ENCODE data around the gene RCE1.

RCE1 gene

DNA sequence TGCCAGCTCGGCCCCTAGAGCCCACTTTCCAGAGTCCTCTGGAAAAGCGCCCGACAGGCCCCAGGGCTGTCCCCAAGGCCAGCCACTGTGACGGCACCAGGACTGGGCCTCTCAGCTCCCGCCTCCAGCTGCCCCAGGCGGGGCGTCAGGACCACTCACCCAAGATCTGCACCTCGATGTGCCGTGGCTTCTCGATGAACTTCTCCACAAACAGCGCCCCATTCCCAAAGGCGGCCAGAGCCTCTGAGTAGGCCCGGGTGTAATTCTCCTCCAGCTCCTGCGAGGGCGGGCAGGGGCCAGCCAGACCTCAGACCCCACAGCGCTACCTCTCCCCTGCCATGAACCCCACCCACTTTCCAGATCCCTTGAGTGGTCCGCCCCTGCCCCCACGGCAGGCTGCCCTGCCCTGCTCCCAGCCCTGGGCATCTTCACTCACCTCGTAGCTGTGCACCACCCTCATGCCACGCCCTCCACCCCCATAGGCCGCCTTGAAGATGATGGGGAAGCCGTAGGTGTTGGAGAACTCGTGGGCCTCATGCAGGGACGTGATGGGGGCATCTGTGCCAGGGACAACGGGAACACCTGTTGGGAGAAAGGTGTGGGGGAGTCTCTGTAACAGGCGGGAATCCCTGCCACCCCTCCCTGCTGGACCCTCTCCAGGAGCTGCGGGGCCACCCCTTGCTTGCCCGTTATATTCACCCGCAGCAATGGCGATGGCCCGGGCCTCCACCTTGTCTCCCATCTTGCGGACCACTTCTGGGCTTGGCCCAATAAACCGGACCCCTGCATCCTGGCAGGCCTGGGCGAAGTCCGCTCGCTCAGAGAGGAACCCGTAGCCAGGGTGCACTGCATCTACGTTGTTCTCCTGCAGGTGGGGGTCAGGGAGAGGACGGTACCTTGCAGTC lies 27.6 kb downstream of the RCE1 start:
- DNase-seq: no peak

DNA sequence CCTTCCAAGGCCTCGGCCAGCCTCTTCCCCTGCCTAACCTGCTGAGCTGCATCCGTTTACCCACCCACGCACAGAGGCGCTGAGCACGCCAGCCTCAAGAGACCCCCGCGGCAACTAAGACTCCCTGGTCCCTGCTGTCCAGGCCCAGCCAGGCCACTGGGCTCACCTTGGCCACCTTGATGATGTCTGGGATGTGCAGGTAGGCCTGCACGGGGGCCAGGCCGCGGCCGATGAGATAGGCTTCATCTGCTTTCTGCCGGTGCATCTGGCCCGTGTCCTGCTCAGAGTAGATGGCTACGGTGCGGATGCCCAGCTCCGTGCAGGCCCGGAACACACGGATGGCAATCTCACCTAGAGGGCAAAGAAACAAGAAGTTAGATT lies 28.3 kb downstream of the RCE1 start:
- no peak for DNase-seq

DNA sequence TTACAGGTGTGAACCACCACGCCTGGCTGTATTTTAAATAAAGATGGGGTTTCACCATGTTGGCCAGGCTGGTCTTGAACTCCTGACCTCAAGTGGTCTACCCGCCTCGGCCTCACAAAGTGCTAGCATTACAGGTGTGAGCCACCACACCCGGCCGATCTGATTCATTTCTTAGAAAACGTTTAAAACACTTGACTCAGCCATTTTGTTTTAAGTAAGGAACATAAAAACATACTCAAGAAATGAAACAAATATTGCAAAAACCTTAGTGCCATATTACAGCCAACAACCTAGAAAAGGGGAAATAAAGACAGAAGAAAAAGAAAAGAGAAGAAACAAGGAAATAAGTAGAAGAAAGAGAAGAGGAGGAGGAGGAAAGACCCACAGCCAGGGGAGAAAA lies 31.0 kb downstream of the RCE1 start:
- DNase-seq: no peak

DNA sequence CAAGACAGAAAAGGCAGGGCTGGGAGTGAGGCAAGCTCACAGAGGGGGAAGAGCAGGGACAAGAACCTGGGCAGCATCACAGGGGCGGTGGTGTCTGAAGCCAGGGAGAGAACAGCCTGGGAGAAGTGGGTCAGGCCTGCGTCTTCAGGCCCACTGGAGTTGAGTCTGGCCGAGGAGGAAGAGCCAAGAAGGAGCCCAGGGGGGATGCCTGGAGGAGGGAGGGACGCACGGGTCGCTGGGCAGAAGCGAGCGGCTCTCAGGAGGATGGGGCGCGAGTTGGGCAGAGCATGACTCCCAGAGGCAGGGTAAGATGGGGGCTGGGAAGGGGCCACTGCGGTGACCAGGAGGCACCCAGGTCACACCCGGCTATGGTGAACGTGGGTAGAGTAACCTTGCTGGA lies 32.1 kb downstream of the RCE1 start:
- DNase-seq: no peak

DNA sequence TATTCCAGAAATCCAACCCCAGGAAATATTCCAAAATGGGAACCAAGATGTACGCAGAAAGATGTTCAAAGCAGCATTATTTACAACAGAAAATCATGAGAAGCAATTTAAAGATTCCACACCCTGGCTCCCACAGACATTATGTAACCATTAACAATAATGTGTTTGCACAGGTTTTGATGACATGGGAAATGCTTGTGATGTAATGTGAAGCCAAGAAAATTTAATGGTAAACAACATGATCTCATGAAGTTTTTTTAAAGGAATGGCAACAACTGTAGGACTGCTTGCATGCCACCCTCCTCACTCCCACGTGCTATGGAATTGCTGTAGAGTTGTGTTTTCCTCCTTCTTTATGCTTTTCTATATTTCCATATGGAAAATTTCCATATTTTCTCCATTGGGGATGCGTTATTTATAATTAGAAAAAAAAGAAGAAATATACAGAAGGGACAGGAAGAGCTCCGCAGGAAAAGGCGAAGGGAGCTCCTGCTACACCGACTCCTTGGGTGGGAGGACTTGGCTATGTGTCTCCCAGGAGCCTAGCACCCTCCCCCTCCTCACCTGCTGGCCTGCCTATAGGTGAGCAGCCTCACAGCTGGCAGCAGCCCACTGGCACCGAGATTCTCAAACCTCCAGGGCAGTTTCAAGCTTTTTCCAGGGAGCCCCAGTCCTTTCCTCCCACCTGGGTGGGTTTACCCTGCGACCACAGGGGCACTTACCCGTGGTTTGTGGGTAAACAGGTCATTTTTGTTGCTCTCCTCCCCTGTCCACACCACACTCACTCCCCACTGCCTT lies 34.5 kb downstream of the RCE1 start:
- no peak for DNase-seq

DNA sequence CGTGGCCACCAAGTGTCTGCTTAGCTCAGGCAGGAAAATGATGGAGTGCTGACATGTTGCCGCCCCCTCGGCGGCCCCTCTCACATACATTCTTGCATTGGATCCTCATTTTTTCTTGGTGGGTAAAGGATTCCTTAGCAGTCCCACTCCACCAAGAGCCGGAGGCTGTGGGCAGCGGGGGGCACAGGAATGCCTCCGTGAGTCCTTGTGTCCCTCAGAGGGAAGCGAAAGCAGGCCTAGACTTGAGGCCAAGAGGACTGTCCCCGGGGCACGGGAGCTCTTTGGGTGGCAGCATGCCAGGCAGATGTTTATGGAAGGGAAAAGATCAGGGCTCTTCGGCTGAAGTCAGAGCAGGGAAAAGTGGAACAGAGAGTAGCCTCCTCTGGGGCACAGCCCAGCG lies 35.2 kb downstream of the RCE1 start:
- DNase-seq: no peak

DNA sequence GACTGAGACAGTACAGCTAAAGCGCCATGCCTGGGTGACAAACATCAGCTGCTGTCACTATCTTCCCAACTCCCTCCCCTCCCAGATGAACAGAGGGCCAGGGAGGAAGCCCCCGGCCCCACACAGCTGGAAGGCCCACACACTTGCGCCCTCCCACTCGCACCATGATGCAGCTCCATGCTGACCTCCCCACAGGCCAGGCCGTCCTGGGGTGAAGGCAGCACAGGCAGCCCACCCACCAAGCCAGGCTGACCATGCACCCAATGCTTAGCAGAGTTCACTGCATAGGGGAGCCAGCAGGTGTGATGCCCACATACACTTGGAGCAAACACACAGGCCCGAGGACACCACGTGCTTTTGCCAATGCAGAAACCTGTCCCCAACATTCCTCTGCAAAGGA lies 35.8 kb downstream of the RCE1 start:
- no peak for DNase-seq

DNA sequence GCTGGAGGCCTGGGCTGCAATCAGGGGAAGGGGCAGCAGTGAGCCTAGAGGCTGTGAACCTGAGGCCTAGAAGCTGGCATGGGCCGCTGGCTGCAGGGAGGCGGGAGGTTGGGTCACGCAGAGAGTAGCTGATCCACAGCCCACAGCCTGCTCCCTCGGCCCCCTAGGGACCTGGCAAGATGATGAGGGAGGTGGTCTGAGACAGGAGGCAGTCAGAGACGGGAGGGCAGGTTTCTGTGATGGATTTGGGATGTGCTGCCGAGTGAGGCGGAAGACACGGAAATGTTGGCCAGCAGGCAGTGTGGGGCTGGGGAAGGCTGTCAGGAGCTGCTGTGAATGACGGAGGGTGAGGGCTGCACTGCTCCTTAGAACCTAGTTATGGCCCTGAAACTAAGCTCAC lies 36.3 kb downstream of the RCE1 start:
- no peak for DNase-seq

DNA sequence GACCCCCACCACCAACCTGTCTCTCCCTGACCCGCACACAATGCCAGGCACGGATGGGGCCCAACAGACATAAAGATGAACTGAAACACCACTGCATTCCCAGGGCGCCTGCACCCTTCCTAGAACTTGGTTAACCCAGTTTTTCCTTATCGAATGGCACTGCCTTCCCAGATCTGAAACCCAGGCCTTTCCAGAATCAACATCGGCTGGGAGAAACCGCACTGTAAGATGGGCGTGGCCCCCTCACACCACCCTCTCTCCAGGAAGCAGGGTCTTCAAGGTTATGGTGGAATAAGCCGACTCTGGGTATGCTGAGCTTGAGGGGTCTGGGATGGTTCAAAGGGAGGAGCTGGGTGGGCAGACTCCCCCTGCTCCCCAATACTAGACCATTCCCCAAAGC lies 36.8 kb downstream of the RCE1 start:
- DNase-seq: no peak

DNA sequence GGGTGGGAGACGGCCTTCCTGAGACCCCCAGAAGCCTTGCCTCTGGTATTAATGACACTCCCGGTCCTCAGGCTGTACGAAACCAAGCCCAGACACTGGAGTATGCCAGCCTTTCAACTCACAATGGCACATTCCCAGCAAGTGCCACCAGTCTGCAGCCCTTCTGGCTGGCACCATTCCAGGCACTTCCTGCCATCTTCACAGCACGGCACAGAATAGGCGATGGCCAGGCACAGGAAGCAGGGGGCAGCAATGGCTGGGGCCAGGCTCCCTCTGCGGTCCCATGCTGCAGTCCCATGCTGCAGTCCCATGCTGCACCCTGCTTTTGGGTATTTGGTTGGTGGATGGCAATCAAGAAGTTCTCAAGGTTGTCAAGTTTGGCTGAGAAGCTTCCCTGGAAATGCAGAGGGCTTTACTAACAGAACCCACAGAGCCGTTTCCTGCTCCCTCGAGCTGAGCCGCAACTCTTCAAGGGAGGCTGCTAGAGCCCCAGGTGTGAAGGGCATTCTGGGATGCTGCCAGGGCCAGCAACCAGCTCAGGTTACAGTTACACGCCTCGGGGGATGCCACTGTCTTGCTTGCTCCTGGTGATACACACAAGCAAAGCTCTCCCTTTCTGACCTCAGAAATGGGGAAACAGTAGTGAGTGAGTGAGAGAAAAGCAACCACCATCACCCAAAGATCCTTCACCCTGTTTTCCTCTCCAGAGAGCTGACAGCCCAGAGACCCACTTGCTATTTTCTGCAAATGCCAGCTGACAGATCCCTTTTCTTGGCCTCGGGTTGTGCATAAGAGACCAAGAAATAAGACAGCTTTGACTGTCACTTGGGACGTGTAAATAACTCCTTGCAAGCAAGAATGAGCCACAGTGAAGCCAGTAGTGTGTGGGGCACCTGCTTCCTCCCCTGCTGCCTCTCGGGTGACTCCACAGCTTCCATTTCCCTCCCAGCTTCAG lies 37.5 kb downstream of the RCE1 start:
- DNase-seq: peak; percentile 81

DNA sequence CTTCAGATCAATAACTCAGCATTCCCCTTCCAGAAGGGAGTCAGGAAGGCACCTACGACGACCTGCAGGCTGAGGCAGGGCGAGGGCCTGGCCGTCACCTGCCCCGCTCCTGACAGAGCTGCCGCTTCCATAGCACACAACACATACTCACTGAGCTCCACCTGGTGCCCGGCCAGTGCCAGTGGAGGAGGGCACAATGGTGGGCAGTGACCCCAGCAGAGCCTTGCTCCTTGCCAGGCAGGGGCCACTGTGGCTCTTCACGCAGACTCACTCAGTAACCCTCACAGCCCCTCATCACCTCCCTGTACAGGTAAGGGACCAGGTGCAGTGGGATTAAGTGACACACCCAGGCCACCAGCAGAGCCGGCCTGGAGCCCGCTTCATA lies 38.2 kb downstream of the RCE1 start:
- no peak for DNase-seq

DNA sequence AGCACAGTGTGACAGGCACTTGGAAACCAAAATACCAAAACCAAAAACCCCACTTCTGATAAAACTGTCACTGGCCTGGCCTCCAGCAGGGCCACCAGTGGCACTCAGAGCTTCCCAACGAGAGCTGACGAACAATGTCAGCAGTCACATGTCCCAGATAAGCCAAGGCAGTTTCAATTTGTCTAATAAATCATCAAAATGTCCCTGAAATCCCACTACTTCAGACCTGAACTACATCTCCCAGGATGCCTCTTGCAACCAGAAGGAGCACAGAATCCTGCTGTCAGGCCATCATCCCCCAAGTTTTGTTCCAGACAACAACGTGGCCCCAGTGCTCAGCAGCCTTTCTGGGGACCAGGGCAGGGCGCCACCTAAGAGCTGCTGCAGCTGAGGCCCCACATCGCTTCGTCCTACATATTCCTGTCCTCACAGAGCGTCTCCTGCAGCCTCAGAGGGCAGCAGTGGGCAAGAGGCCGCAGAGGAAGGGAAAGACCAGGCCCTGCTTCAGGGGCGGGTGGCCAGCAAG lies 38.7 kb downstream of the RCE1 start:
- no peak for DNase-seq

DNA sequence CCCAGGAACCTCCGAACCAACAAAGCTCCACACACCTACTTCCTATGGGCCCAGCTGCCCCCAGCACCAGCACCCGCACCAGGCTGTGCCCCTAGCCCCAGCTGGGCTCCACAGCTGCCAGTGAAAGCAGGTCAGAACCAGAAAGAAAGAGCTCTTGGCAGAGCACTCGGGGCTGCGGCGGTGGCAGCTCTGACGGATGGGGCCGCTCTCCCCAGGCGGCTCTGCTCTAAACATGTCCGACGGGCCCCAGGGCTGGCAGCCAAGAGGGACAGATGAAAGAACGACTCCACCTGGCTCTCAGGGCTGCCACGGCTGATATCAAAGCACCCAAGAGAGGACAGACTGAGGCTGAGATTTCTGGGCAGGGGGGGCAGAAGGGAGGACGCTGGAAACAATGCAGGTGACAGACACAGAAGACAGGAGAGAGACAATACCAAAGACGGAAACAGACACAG lies 39.3 kb downstream of the RCE1 start:
- DNase-seq: no peak

DNA sequence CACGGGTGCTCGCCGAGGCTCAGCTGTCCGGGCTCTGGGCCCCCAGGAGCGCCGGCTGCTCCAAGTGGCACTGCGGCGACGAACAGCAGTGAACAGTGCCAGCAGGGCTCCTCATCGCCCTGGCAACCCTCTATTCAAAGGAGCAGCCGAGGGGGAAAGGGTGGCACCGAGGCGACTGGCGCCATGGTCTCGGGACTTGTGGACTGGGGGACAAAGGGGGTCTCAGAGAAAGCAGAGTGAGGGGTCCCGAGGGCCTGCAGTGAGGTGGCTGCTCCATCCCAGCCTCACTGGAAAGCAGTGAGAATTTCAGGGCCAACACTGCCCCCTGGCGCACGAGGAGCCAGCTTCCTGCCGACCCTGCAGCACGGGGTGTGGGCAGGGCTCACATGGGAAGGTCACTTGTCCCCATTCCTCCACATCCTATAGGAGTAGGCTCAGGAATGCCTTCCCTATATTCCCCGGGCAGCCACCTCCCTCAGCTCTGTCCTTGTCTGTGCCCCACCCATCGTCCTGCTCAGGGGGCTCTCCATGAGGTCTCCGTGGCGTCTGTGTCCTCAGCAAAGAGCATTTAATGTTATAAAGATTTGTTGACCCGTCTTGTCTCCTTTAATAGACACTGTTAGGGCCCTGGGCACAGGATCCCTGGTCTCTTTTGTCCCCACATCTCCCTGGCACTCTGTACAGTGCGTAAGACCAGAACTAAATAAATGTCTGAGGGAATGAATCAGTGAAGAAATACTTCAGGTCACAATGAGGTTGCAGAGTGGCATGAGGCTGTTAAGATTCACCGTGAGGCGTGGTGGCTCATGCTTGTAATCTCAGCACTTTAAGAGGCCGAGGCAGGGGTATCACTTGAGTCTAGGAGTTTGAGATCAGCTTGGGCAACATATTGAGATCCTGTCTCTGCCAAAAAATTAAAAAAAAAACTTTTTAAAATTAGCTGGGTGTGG lies 40.0 kb downstream of the RCE1 start:
- peak; percentile 13 for DNase-seq

DNA sequence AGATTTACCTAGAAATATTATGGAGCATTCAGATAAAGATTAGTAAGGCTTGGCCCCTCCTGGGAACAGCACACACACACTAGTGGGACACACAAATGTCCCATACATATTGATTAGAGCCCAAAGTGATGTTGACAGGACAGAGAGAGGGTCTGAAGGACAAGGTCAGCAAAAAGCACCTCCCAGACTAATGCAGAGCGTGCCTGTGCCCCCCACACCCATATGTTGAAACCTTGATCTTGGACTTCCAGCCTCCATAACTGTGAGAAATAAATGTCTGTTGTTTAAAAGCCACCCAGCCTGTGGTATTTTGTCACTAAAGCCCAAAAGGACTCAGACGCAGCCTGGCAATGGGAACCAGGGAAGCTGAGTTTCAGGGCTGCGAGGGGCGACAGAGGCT lies 41.2 kb downstream of the RCE1 start:
- no peak for DNase-seq

DNA sequence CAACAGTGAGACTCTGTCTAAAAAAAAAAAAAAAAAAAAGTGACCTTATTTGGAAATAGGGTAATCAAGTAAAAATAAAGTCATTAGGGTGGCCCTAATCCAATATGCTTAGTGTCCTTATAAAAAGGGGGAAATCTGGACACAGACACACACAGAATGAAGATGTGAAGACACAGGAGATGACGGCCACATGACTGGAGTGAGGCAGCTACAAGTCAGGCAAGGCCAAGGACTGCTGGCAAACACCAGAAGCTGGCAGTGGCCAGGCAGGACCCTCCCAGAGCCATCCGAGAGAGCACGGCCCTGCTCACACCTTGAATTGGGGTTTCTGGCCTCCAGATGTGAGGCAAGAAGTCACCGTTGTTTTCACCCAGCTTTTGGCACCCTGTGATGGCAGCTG lies 42.2 kb downstream of the RCE1 start:
- no peak for DNase-seq

DNA sequence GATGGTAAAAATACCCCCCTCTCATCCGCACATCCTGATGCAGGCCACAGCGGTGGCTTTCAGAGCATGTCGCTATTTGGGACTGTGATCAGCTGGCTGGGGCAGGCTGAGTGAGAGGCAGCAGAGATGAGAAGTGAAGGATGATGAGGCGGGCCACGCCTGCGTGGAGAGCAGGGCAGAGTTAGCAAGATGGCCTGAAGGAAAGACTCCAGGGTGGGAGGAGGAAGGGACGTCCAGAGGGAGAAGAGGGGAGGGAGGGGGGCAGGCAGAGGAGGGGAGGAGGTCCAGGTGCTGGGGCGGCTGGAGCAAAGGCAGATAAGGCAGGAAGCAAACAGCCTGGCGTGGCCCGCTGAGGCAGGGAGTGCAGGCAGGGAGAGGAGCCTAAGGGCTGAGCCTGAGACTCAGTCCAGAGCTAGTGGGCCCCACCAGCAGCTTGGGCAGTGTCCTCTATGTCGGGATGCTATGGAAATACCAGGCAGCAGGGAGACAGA lies 42.8 kb downstream of the RCE1 start:
- DNase-seq: no peak

DNA sequence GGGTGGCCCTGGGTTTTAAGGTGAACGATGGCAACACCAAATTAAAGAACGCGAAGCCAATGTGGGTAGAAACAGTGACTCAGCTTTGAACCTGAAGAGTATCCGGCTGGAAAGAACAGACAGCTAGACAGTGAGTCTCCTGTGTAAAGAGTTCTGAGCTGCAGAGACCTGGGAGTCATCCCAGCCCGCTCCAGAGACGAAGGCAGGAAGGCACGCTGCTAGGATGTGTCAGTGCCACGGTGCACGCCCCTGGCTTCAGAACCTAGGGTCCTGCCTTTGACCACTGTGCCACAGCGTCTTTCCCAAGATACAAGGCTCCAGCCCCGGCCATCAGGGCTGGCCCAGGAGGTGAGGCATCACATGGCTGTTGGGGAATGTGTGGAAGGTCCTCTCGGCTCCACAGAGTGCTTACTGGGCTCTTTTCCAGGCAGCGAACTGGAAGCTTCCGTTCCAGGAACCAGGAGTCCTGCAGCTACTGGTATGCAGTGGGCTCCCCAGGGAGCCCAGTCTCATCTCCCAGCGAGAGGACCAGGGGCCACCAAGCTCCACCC lies 43.5 kb downstream of the RCE1 start:
- DNase-seq: no peak

DNA sequence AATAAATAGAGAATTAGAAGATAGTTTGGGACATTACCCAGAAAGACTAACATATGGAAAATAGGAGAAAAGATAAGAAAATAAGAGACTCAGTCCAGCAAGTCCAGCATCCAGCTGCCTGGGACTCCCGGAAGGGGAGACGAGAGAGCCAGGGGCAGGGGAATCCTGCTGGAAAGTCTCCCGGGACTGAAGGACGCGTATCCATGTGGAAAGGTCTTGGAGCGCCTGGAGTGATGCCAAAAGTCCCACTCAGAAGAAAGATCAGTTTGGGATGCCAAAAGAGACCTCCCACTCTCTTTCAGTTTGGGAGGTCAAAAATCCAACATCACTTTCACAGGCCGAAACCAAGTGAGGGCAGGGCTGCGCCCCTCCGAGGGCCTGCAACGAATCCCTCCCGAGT lies 44.3 kb downstream of the RCE1 start:
- no peak for DNase-seq

DNA sequence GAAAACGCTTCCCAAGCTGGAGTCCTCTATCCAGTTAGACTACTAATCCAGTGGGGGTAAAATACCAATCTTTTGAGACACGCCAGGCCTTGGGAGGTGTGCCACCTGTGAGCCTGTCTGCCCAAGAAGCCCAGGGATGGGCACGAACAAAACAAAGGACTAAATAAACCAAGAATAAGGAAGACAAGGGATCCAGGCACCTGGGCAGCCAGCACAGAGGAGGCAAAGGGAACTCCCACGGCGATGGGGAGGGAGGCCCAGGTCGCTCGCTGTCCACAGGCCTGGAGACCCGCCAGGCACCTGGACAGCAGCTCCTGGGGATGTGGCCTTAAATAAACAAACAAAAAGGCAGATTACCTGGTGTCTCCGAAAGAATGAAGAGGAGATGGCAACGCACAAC lies 45.0 kb downstream of the RCE1 start:
- no peak for DNase-seq

DNA sequence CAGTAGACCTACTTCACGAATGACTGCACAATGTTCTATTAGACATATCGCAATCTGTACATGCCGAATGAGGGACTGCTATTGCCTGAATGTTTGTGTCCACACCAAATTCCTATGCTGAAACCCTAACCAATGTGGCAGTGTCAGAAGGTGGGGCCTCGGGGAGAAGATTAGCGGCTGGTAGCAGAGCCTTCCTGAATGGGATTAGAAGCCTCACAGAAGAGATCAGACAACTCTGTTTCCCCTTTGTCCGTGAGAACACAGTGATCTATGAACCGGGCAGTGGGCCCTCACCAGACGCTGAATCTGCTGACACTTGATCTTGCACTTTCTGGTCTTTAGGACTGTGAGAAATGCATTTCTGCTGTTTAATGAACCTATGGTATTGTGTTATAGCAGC lies 46.7 kb downstream of the RCE1 start:
- no peak for DNase-seq

Data from NCI-H526 treated with DMSO at 0.1 percent for 48 hours (cell line).